Neutrophil (primary cell): Measurements from ENCODE around the gene LYZL6.
"Not testable (repeated sequence)": the region's sequence is repeated elsewhere in the genome, so short reads cannot be mapped to it uniquely, and the experiment has no call there.

Experiments
- H3K27ac ChIP-seq: fragments of 200-600 bp; sonication (generic); 2 replicates; pipeline ENCODE4 v1.5.1; 2016; ENCODE audit warnings: mild to moderate bottlenecking, moderate library complexity
- H3K27me3 ChIP-seq: fragments of 200-600 bp; sonication (generic); 2 replicates; pipeline ENCODE4 v1.6.0; 2016; ENCODE audit warnings: mild to moderate bottlenecking
- H3K36me3 ChIP-seq: fragments of 200-600 bp; sonication (generic); 2 replicates; pipeline ENCODE4 v1.5.1; 2017
- H3K4me1 ChIP-seq, 2 experiments: fragments of 200-600 bp in 1 of 2; sonication (generic) in 1 of 2; 1 replicate in 1 of 2; 2 replicates in 1 of 2; pipeline versions ENCODE4 v1.5.1 to v1.6.1; 2013 to 2016; ENCODE audit warnings: low read depth in 1 of 2, low read length in 1 of 2, mild to moderate bottlenecking in 1 of 2, moderate library complexity in 1 of 2; ENCODE audit not compliant: control insufficient read depth in 1 of 2, insufficient read depth in 1 of 2
- H3K4me3 ChIP-seq, 2 experiments: fragments of 200-600 bp in 1 of 2; sonication (generic) in 1 of 2; 1 replicate in 1 of 2; 2 replicates in 1 of 2; pipeline ENCODE4 v1.5.1; 2013 to 2016; ENCODE audit warnings: low read depth in 1 of 2, low read length in 1 of 2, mild to moderate bottlenecking in 1 of 2, moderate library complexity in 1 of 2
- H3K9me3 ChIP-seq: fragments of 200-600 bp; sonication (generic); 2 replicates; pipeline ENCODE4 v1.5.1; 2016
- TF ChIP-seq, protein P1 (sequence below): fragments of 200-600 bp; sonication (generic); IDR thresholded peaks from 2 replicates; pipeline ENCODE4 v1.5.1; 2016; ENCODE audit warnings: antibody characterized with exemption

LYZL6 gene

GRCh38 chr17:35947156-35947585, 3.7 kb upstream of the LYZL6 start:
- H3K27ac ChIP-seq: no peak overlapping the region
- no peak overlapping the region for H3K4me3 ChIP-seq
- H3K27me3 ChIP-seq: no peaks in the 10 kb centered on the region
- H3K9me3 ChIP-seq: no peaks in the 10 kb centered on the region
- TF ChIP-seq, protein P1, sequence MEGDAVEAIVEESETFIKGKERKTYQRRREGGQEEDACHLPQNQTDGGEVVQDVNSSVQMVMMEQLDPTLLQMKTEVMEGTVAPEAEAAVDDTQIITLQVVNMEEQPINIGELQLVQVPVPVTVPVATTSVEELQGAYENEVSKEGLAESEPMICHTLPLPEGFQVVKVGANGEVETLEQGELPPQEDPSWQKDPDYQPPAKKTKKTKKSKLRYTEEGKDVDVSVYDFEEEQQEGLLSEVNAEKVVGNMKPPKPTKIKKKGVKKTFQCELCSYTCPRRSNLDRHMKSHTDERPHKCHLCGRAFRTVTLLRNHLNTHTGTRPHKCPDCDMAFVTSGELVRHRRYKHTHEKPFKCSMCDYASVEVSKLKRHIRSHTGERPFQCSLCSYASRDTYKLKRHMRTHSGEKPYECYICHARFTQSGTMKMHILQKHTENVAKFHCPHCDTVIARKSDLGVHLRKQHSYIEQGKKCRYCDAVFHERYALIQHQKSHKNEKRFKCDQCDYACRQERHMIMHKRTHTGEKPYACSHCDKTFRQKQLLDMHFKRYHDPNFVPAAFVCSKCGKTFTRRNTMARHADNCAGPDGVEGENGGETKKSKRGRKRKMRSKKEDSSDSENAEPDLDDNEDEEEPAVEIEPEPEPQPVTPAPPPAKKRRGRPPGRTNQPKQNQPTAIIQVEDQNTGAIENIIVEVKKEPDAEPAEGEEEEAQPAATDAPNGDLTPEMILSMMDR: peak; percentile 57
- no peaks in the 10 kb centered on the region for H3K36me3 ChIP-seq
- no peaks in the 10 kb centered on the region for H3K4me1 ChIP-seq

DNA sequence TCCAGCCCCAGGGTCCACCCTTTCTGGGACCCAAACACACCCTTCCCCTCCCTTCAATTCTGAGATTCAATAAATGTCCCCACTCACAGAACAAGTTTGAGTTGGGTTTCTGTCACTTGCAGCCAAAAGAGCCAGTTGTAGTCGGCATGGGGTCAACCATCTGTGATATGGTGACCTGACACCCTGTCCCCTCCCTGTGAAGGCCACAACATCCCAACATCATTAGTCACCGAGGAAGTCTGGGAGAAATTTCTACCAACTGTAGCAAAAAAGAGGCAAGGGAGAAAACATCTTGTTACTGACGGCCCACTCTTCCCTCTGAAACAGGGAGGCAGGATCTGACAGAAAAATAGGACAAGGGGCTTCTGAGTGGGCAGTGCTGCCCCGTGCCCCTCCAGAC, 638 bp upstream of the LYZL6 start:
- no peaks in the 10 kb centered on the region for H3K9me3 ChIP-seq
- no peaks in the 10 kb centered on the region for H3K4me1 ChIP-seq
- TF ChIP-seq, protein P1: no peak
- H3K4me3 ChIP-seq: no peak overlapping the region
- H3K27me3 ChIP-seq: no peaks in the 10 kb centered on the region
- H3K36me3 ChIP-seq: no peaks in the 10 kb centered on the region
- no peak overlapping the region for H3K27ac ChIP-seq

- TF ChIP-seq, protein P1: no peak
- Histone ChIP-seq H3K27ac (no peak overlapping the region), H3K9me3 (no peaks in the 10 kb centered on the region), H3K4me1 (no peaks in the 10 kb centered on the region), H3K27me3 (no peaks in the 10 kb centered on the region), H3K36me3 (no peaks in the 10 kb centered on the region), H3K4me3 (no peak overlapping the region)
These were observed 826 bp downstream of the LYZL6 start for GRCh38 chr17:35942588-35943186.

DNA sequence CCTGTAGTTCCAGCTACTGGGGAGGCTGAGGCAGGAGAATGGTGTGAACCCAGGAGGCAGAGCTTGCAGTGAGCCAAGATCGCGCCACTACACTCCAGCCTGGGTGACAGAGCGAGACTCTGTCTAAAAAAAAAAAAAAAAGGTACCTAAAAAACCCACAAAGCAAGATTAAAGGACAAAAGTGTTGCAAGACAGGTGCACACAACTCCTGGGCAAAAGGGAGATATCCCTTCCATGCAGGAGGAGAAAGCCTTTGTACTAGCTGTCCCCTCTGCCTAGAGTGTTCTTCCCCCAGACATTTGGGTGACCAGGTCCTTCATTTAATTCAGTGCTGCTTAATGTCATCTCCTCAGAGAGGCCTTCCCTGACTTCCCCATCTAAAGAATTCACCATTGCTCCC, 5.0 kb downstream of the LYZL6 start:
- H3K9me3 ChIP-seq, H3K36me3 ChIP-seq, H3K27ac ChIP-seq, H3K27me3 ChIP-seq, H3K4me1 ChIP-seq, H3K4me3 ChIP-seq: not testable (repeated sequence)

DNA sequence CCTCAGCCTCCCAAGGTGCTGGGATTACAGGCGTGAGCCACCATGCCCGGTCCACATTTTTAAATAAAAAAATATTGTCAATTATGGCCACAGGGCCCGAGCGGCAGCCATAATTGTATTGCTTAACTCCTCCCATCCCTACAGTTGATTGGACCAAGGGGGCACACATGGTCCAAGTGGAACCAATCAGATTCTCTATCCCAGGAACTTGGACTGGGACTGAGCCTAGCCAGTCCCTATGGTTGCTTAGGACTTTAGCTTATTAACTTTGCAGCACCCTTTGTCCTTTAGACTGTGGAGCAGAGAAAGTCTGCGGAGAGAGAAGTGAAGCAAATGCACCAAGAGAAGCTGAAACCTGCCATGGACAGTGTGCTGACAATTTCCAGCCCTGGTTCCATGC, 7.5 kb downstream of the LYZL6 start:
- TF ChIP-seq, protein P1: no peak
- no peaks in the 10 kb centered on the region for H3K36me3 ChIP-seq
- H3K27me3 ChIP-seq: no peaks in the 10 kb centered on the region
- H3K9me3 ChIP-seq: no peaks in the 10 kb centered on the region
- no peaks in the 10 kb centered on the region for H3K4me1 ChIP-seq
- H3K4me3 ChIP-seq: no peak overlapping the region
- no peak overlapping the region for H3K27ac ChIP-seq

DNA sequence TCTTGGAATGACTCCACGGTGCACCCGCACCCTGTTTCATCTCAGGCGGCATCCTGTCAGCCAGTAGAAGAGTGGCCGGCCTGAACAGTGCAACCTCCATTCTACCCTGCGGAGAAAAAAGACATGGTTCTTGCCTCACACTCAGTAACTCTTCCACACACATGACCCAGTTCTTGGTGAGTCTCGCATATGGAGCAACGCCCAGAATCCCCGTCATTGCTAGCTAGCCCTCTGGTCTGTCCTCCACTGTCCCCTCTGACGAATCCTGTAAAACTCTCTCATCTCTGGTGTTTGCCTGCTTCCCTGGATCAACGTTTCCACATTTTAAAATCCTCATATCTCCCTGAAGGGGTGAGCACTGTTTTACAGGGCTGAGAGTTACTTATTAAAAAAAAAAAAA, 8.8 kb downstream of the LYZL6 start:
- no peak overlapping the region for H3K4me3 ChIP-seq
- H3K36me3 ChIP-seq: no peaks in the 10 kb centered on the region
- H3K27ac ChIP-seq: no peak overlapping the region
- peaks cover 13% of the 10 kb centered on the region for H3K27me3 ChIP-seq
- TF ChIP-seq, protein P1: no peak
- H3K9me3 ChIP-seq: no peaks in the 10 kb centered on the region
- peaks cover 11% of the 10 kb centered on the region in 2 experiments for H3K4me1 ChIP-seq
